Occipital lobe (tissue), 2 donors: ENCODE measurements around the gene PHLPP1. TPM values are rescaled to one million over a fixed set of nuclear protein-coding genes. Genes with fewer than 3 reads are reported as not detected.
A peak's percentile ranks its signal among the peaks of the same experiment; 100 is the strongest.

Source experiments
- DNase-seq: peaks from one replicate; lab custom pipeline; 2025; lab: John Stamatoyannopoulos, UW
- total RNA-seq: library from RNA; depleted of rRNA; stranded (reverse); fragments of >200 nt; gene quantifications from one replicate; pipeline ENCODE4 v1.2.3, GENCODE V29; 2014

The PHLPP1 gene
- total RNA-seq, 1 donor from 2014 or later: 22.6 TPM

DNA sequence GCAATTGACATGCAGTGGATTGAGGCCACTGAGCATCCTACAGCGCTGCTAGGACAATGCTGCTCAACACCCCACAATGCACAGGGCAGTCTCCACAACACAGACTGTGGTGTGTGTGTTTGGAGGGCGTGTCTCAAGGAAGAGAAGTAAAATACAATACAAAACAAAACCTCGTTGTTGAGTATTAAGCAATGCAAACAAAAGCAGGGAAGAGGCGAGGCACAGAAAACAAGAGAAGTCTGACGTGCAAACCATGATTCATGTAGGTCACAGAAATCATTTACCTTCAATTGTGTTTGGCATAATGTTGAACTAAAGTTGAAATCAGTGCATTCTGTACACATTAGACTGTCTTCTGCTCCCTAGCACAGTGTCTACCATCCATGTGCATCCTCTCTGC is 260.9 kb downstream of the PHLPP1 start:
- no peak for DNase-seq

DNA sequence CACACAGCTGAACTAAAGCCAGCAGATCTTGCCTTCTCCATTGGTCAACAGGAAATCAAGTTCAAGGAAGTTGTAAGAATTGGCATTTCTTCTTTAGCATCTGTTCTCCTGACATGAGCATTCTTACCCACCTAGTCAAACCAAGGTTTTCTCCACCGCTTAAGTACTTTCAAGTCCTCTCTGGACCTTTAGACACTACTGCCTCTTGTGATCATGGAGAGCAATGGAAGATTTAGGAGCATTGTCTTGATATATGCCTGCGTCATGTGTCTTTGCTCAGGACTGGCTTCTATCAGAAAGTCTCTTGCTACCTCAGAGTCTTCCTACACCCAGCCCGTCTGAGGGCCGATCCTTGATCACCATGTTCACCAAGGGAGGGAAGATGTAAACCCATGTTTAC is 262.2 kb downstream of the PHLPP1 start:
- no peak for DNase-seq

- no peak for DNase-seq
Measured at GRCh38 chr18:62978251-62979049, 263.1 kb downstream of the PHLPP1 start.

GRCh38 chr18:62979176-62979575 is 263.8 kb downstream of the PHLPP1 start:
- peak; percentile 69 for DNase-seq

- no peak for DNase-seq
Measured at GRCh38 chr18:62979900-62980299, 264.6 kb downstream of the PHLPP1 start.

DNA sequence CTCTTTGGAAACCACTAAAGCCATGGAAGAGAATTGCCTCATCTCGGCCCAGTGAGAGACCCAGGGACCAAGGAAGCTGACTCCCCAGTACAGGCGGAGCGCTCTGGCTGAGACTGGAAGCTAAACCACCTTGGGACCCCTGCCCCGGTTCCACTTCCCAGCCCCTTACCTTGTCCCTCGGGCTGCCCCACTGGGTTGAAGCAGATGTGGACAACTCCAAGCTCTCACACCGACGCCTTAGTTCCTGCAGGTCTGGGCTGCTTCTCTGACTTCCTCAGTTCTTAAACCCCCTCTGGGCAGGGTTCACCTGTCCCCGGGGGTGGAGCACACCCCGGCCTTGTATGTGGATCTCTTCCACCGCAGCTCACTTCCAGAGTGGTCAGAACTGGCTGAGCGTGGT is 266.2 kb downstream of the PHLPP1 start:
- no peak for DNase-seq

GRCh38 chr18:62982600-62983251 is 267.4 kb downstream of the PHLPP1 start:
- peak; percentile 45 for DNase-seq

GRCh38 chr18:62984656-62985315 is 269.4 kb downstream of the PHLPP1 start:
- no peak for DNase-seq

- no peak for DNase-seq
Measured at GRCh38 chr18:62986490-62986889, 271.1 kb downstream of the PHLPP1 start.

DNA sequence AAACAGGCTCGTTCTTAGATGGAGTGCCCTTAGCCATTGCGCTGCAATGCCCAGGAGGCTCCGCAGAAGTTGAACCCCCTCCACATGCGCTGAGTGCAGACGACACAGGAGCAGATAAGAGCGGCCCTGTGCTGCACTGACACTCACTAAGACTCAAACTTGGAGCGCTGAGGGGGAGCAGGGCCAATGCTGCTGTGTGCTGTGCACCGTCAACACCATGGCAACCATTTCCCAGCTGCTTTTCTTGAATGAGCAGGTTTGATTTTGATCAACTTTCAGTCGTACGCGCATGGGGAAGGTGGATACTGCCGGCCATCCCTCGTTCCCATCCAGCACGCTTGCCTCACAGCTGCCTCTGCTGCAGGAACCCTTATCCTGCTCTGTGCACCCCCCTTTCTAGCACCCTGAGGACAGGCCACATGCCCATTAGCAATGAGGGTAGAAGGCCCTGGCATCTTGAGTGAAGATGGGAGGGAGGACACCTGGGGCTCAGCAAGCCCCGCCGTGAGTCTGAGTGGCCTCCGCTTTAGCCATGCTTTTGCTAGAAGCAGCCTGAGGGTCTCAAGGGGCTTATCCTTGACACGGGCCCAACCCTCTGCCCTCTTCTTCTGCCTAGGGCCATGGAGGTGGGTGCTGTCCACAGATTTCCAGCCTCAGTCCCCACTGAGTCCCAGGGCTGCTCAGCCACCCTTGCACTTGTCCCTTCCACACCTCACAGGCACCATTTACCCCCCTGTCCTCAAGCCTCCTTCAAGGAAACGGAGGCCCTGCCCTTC is 271.9 kb downstream of the PHLPP1 start:
- no peak for DNase-seq

DNA sequence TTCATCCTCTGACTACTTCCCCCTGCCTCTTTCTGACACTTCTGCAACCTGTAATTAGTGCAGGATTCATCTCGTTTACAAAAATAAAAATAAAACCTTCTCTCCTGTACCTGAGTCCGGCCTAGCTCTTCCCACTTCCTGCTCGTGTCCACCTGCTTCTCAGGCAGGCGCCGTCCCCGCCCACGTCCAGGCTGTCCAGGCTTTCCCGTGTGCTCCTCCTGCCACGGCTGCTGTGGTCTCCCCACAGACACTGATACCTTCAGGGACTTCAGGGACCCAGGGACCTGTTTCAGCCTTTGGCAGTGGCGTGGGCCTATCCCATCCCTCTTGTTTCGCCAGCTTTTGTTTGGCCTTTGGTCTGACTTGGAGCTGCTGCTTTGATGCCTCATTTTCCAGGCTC is 272.5 kb downstream of the PHLPP1 start:
- no peak for DNase-seq

DNA sequence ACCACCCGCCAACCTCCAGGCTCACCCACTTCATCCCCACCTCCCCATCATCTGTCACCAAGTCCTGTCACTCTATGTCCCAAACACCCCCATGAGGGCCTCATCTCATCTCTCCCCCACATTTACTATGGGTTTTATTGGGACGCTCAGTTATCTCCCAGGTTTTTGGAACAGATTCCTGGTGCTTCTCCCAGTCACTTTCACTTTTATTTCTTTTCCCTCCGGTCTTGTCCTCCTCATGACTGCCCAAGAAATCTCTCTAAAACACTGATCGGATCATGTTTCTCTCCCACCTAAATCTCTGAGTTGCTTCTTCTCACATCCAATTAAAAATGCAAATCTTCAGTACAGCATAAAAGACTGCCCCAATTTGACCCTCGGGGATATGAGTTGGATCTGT is 273.1 kb downstream of the PHLPP1 start:
- no peak for DNase-seq

DNA sequence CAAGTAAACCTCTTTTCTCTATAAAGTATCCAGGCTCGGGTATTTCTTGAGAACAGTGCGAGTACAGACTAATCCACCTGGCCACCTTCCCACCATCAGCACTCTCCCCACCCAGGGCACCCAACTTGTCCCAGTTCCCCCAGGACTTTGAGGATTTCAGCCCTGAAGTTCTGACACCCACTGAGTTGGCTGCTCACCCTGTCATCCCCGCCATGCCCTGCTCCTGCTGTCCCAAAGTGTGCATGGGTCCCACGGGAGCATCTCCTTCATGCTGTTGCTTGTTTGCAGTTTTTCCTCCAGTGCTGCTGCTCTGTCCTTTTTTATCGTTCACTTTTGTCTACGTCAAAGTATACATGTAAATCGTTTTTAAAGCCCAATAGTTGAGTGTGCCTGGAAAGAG is 273.9 kb downstream of the PHLPP1 start:
- DNase-seq: no peak

- DNase-seq: no peak
Measured at GRCh38 chr18:62990653-62991052, 275.3 kb downstream of the PHLPP1 start.

DNA sequence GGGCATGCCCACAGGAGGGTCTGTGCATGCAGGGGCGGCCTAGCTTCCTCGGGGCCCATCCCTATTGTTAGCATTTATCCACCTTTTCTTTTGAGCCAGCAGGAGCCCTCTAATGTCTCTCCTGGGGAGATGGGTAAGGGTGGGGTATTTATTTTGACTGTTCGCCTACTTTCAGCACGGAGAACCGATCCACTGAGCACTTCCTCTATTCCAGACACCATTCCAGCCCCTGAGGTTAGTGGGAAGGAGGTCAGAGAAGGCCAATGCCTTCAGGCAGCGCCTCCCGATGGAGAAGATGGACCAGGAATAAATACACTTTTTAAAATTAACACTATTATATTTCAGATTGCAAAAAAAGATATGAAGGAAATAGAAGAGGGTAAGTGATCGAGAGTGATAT is 276.0 kb downstream of the PHLPP1 start:
- DNase-seq: no peak

DNA sequence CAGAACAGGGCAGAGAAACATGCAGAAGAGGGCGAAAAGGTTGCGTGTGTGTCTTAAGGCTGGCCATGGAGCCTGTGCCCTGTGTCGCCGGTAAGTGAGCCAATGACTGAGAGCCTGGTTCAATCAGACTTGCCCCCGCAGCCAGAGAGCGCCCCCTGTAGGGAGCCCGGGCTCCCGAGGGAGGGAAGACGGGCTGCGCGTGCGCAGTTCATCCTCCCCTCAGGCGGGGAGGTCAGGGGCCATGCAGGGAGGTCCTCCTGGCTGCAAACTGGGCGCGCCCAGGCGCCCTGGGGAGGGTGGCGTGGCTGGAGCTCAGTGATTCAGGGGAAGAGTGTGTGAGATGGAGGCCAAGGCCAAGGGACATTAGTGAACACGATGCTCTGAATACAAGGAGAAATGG is 276.6 kb downstream of the PHLPP1 start:
- DNase-seq: no peak

DNA sequence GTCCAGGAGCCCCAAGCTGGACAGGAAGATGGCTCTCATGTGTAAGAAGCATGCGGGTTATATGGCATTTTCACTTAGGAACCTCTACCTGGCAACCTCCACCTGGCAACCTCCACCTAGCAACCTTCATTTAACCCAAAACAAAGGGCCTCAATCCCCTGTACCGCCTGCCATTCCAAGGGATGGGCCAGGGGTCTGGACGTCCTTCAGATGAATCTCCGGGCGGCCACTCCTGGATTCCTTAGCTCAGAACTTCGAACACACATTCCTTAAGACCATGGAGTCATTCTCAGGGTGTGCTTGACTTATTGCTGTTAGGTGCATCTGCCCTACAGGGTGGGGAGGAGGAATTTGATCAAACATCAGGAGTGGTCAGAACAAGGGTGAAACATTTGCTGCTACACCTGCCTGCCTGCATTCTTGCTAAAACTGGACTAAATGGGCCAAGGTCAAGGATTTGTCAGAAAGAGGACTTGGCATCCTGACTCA is 277.6 kb downstream of the PHLPP1 start:
- DNase-seq: no peak

DNA sequence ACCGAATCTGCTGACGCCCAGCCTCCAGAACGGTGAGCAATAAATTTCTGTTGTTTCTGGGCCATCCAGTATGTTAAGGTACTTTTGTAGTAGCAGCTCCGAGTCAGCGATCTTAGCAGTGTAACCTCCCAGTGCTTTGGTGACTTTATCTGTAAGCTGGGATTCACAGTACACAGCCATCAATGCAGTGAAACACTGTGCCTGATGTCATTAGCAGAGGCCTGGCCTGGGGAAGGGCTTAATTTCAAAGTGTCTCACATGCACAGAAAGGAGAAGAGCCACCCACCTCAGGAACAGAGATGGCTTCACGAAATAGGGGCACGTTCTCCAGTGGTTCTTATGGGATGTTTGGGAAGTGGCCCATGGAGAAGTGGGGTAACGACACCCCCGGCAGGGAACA is 281.2 kb downstream of the PHLPP1 start:
- DNase-seq: no peak

GRCh38 chr18:62997076-62997475 is 281.7 kb downstream of the PHLPP1 start:
- DNase-seq: no peak

DNA sequence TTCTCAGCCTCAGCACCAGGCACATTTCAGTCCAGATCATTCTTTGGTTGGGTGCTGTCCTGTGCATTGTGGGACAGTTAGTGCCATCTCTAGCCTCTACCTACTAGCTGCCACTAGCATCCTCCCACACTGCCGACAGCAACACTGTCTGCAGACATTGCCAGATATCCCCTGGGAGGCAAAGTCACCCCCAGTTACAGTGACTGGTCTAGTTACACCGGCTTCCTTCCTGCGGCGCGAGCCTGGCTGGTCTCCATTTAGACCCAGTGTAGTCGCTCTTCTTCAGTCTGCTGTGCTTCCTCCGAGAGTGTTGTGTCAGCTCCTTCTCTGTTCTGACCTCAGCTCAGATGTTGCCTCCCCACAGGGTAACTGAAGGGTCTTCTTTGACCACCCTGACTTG is 283.1 kb downstream of the PHLPP1 start:
- no peak for DNase-seq

DNA sequence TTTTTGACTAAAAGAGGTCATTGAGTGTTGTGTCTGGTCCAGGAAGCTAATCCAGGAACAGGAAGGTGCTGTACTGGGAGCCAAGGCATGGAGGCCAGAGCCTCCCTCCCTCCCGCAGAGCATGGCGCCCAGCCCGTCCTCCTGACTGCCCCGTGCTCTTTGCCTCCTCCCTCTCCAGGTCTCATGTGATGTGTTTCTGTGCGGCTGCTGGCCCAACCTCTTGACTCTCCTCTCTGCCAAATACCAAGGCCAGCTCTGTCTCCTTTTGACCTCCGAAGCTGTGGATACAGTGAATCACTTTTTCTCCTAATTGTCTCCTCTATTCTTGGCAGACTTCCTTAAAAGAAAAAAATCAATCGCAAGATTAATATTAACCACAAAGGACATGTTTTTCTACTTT is 284.1 kb downstream of the PHLPP1 start:
- DNase-seq: no peak

DNA sequence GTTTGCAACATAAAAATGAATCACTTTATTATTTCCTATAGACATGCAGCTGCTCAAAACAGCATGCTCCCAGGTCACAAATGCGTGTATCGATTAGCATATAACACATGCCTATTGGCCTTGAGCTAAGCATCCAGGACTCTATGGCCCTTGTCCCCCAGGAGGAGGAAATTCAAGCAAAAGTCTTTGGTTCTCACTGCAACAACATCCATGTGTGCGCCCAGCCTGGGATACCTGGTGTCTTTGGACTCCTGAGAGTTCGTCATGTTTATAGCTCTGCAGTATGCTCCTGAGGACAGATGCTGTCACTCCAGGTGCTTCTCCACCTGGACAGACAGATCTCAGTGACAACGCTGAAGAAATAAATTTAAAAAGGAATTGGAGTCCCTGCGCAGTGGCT is 284.6 kb downstream of the PHLPP1 start:
- DNase-seq: no peak
